Mesendoderm (in vitro differentiated cells): ENCODE measurements around the gene ROPN1.
"Not testable (repeated sequence)": the region's sequence is repeated elsewhere in the genome, so short reads cannot be mapped to it uniquely, and the experiment has no call there.

Experiments used
- DNase-seq: peaks from one replicate; pipeline ENCODE4 v3.0.0; 2013
- H2AK5ac ChIP-seq: 2 replicates; pipeline ENCODE4 v1.6.1; 2013; ENCODE audit warnings: low read length, inconsistent platforms
- H2BK120ac ChIP-seq: 2 replicates; pipeline ENCODE4 v1.6.1; 2013; ENCODE audit warnings: low read depth, mild to moderate bottlenecking, low read length, moderate library complexity, mixed read lengths
- H2BK15ac ChIP-seq: replicated peaks from 2 replicates; pipeline ENCODE4 v1.6.1; 2013; ENCODE audit warnings: low read depth, mild to moderate bottlenecking, moderate library complexity
- H2BK5ac ChIP-seq: 2 replicates; pipeline ENCODE4 v1.6.1; 2013; ENCODE audit warnings: low read length, inconsistent platforms
- H3K18ac ChIP-seq: 2 replicates; pipeline ENCODE4 v1.6.1; 2013; ENCODE audit warnings: mild to moderate bottlenecking, low read length, mixed read lengths
- H3K23ac ChIP-seq: one replicate; pipeline ENCODE4 v1.6.1; 2013; ENCODE audit warnings: low read length
- H3K27ac ChIP-seq: 2 replicates; pipeline ENCODE4 v1.5.1; 2013; ENCODE audit warnings: low read depth, mild to moderate bottlenecking, inconsistent platforms, low read length, moderate library complexity
- H3K27me3 ChIP-seq: 2 replicates; pipeline ENCODE4 v1.6.1; 2013; ENCODE audit warnings: low read length, control low read depth, mild to moderate bottlenecking, inconsistent platforms; ENCODE audit not compliant: insufficient read depth, poor library complexity
- H3K36me3 ChIP-seq: 2 replicates; pipeline ENCODE4 v1.6.1; 2013; ENCODE audit warnings: low read length, inconsistent platforms; ENCODE audit not compliant: control insufficient read depth, insufficient read depth
- H3K4ac ChIP-seq: one replicate; pipeline ENCODE4 v1.6.1; 2013; ENCODE audit warnings: low read depth, mild to moderate bottlenecking, low read length, moderate library complexity
- H3K4me1 ChIP-seq: 2 replicates; pipeline ENCODE4 v1.6.1; 2013; ENCODE audit warnings: low read depth, low read length, inconsistent platforms; ENCODE audit not compliant: control insufficient read depth
- H3K4me2 ChIP-seq: 2 replicates; pipeline ENCODE4 v1.6.1; 2013; ENCODE audit warnings: low read length
- H3K4me3 ChIP-seq: 2 replicates; pipeline ENCODE4 v1.5.1; 2013; ENCODE audit warnings: mild to moderate bottlenecking, low read length
- H3K56ac ChIP-seq: one replicate; pipeline ENCODE4 v1.6.1; 2013; ENCODE audit warnings: low read length
- H3K79me1 ChIP-seq: 2 replicates; pipeline ENCODE4 v1.6.1; 2013; ENCODE audit warnings: low read length, inconsistent platforms
- H3K79me2 ChIP-seq: 2 replicates; pipeline ENCODE4 v1.6.1; 2013; ENCODE audit warnings: mild to moderate bottlenecking, low read length; ENCODE audit not compliant: control insufficient read depth, insufficient read depth
- H3K9ac ChIP-seq: 2 replicates; pipeline ENCODE4 v1.6.1; 2013; ENCODE audit warnings: low read length, inconsistent platforms
- H4K5ac ChIP-seq: one replicate; pipeline ENCODE4 v1.6.1; 2013; ENCODE audit warnings: low read length
- H4K8ac ChIP-seq: one replicate; pipeline ENCODE4 v1.6.1; 2013; ENCODE audit warnings: low read depth, mild to moderate bottlenecking, control low read depth, low read length, moderate library complexity
- WGBS: extraction: QIAGEN DNeasy Blood & Tissue Kit; methylation state at CpG from one replicate; pipeline ENCODE4 v1.1.7; 2013; ENCODE audit warnings: low lambda C conversion rate, missing lambda C conversion rate; ENCODE audit not compliant: insufficient coverage; ENCODE audit errors: extremely low coverage; 5-methylcytosine and 5-hydroxymethylcytosine counted together

ROPN1 gene

GRCh38 chr3:123967260-123967659 lies 24.7 kb downstream of the ROPN1 start:
- not testable (repeated sequence) for H2BK15ac ChIP-seq, H3K4me1 ChIP-seq, H3K23ac ChIP-seq, H3K79me2 ChIP-seq, H3K4me3 ChIP-seq, H3K27me3 ChIP-seq, H3K4me2 ChIP-seq, H2BK120ac ChIP-seq, H3K79me1 ChIP-seq, H3K27ac ChIP-seq, H3K9ac ChIP-seq, H4K8ac ChIP-seq, H2BK5ac ChIP-seq, H4K5ac ChIP-seq, H3K56ac ChIP-seq, H3K36me3 ChIP-seq, H3K4ac ChIP-seq, H2AK5ac ChIP-seq, H3K18ac ChIP-seq, DNase-seq
- no CpG with 5 or more reads among the region's 2 CpGs for WGBS

DNA sequence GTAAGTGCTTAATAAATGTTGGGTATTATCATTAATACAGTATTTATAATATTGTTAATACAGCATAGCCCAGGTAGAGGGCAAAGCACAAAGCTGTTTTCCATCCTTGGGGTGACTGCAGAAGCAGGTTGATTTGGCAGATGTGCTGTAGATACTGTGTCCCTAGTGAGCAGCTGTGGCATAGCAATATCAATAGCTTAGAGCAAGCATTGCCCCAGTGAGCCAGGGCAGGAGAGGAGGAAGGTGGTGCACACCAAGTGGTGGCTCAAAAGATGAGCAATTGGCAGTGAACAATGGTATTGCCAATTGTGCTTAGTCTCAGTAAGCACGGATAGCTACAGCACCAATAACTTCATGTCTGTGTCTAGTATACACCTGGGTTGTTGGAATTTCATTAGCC lies 25.1 kb downstream of the ROPN1 start:
- not testable (repeated sequence) for H4K5ac ChIP-seq, H4K8ac ChIP-seq, H3K4ac ChIP-seq, H2BK120ac ChIP-seq, H3K27me3 ChIP-seq, H3K36me3 ChIP-seq, H3K4me3 ChIP-seq, H3K27ac ChIP-seq, H2BK15ac ChIP-seq, H3K18ac ChIP-seq, H3K4me1 ChIP-seq, DNase-seq, H3K79me2 ChIP-seq, H3K23ac ChIP-seq, H2AK5ac ChIP-seq, H3K56ac ChIP-seq, H3K4me2 ChIP-seq, H3K9ac ChIP-seq, H3K79me1 ChIP-seq, H2BK5ac ChIP-seq
- no CpG with 5 or more reads among the region's 1 CpG for WGBS

DNA sequence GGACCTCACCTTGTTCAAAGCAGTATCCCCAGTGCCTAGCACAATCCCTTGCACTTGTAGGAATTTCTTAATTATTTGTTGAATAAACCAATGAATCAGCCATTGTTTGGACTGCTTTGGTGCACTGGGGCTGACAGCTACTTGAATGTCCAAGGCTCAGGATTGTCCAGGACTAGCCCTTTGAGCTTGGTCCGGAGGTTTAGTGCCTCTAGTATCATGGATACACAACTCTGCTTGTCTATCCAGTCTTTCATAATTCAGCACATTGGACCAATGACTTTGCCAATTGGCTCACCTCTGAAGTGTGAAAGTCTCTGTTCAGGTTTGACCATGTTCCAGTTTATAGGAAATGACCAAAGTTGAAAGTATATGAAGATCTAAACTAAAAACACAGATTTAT lies 27.1 kb downstream of the ROPN1 start:
- H3K27ac ChIP-seq, H2AK5ac ChIP-seq, H4K8ac ChIP-seq, H2BK15ac ChIP-seq, H3K36me3 ChIP-seq, H3K4me3 ChIP-seq, H3K9ac ChIP-seq, H3K27me3 ChIP-seq, H3K4ac ChIP-seq, H3K4me2 ChIP-seq, H2BK5ac ChIP-seq, H3K79me1 ChIP-seq, H3K23ac ChIP-seq, H3K56ac ChIP-seq, H4K5ac ChIP-seq, DNase-seq, H3K4me1 ChIP-seq, H2BK120ac ChIP-seq, H3K79me2 ChIP-seq, H3K18ac ChIP-seq: not testable (repeated sequence)
- no CpG with 5 or more reads among the region's 1 CpG for WGBS

- H3K4me1 ChIP-seq: no peaks in the 10 kb centered on the region
- H3K27ac ChIP-seq: no peak overlapping the region
- no peak overlapping the region for H3K18ac ChIP-seq
- no peak overlapping the region for H2BK5ac ChIP-seq
- H3K4me2 ChIP-seq: peak overlapping the region; percentile 51
- no peak overlapping the region for H4K8ac ChIP-seq
- no peak overlapping the region for H3K9ac ChIP-seq
- no peak overlapping the region for H4K5ac ChIP-seq
- no peak overlapping the region for H2AK5ac ChIP-seq
- no peaks in the 10 kb centered on the region for H3K79me2 ChIP-seq
- H3K23ac ChIP-seq: no peak overlapping the region
- no peak overlapping the region for H3K4me3 ChIP-seq
- no peak for DNase-seq
- no CpG with 5 or more reads among the region's 15 CpGs for WGBS
- H3K36me3 ChIP-seq: no peaks in the 10 kb centered on the region
- H2BK120ac ChIP-seq: no peak overlapping the region
- H3K56ac ChIP-seq: no peak overlapping the region
- no peaks in the 10 kb centered on the region for H3K79me1 ChIP-seq
- no peak overlapping the region for H2BK15ac ChIP-seq
- no peak overlapping the region for H3K4ac ChIP-seq
- no peaks in the 10 kb centered on the region for H3K27me3 ChIP-seq
Observed at GRCh38 chr3:123961508-123961856, 30.4 kb downstream of the ROPN1 start.

DNA sequence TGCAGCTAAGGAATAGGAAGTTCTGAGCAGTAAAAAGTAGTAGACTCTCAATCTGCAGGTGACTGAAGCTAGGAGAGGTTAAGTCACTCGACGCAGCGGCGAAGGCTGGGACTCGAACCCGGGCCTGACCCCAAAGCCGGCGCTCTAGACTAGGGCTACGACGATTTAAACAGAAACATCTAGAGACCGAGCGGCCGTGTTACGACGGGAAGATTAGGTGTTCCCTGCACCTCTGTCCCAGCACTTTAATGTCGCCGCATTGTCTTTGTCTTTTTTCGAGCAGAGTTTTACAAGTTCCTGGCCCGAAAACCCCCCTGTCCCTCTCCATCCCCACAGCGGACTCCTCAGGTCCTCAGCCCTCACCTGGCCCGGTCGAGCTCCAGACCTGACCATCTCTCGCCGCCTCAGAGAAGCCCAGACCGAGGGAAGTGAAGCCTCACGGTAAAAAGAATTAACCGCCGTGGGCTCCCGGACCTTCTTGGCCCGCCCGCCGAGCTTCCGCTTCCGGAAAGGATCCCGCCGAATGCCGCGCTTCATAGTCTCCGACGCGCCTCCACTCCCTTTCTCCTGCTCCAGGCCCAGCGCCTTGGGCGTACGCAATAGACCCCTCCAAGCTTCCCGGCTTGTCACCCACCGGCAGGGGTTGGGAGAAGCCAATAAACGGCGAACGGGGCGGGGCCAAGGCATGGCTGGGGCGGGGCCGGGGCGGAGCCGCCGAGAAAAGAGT lies 31.0 kb downstream of the ROPN1 start, which contains the start of gene CCDC14:
Gene CCDC14, minus strand, starts transcription at position 449 of the 727 bp plus-strand sequence. Its CDS starts 56 bp downstream, at position 393.
- Histone ChIP-seq H3K36me3 (no peaks in the 10 kb centered on the region), H4K8ac (peak within 1 kb of the TSS; percentile 99), H3K79me1 (no peaks in the 10 kb centered on the region), H3K4me3 (peak within 1 kb of the TSS; percentile 98), H2BK15ac (no peak within 1 kb of the TSS), H2AK5ac (no peak within 1 kb of the TSS), H4K5ac (no peak within 1 kb of the TSS), H3K18ac (peak within 1 kb of the TSS; percentile 99), H2BK120ac (no peak within 1 kb of the TSS), H3K4me1 (no peaks in the 10 kb centered on the region), H3K27me3 (no peaks in the 10 kb centered on the region), H3K27ac (peak within 1 kb of the TSS; percentile 100), H3K9ac (peak within 1 kb of the TSS; percentile 98), H3K79me2 (no peaks in the 10 kb centered on the region), H3K4me2 (peak within 1 kb of the TSS; percentile 51), H3K4ac (peak within 1 kb of the TSS; percentile 73), H3K23ac (no peak within 1 kb of the TSS), H3K56ac (peak within 1 kb of the TSS; percentile 97), H2BK5ac (peak within 1 kb of the TSS; percentile 81)
- DNase-seq: peak; percentile 99
- WGBS: no CpG with 5 or more reads among the region's 55 CpGs

DNA sequence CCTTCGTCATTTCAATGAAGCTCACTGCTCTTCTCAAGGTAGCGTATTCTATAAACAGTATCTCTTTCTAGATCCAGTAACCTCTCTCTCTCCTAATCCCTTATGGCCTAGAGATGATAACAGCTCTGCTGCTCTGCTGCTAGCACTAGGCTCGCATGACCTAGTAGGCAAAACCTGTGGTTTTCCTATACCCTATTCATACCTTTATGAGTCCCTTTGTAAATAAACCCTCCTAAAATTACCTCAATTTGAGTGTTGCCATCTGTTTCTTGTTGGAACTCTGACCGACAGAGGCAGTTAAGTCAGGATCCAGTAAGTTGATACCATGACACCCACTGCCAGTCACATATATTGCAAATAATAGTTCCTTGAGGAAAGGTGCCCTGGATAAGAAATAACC lies 38.2 kb downstream of the ROPN1 start:
- no peaks in the 10 kb centered on the region for H3K4me1 ChIP-seq
- no peak overlapping the region for H4K8ac ChIP-seq
- no peak overlapping the region for H2BK5ac ChIP-seq
- no peaks in the 10 kb centered on the region for H3K79me2 ChIP-seq
- H4K5ac ChIP-seq: no peak overlapping the region
- no peak for DNase-seq
- H2BK120ac ChIP-seq: no peak overlapping the region
- H3K36me3 ChIP-seq: peaks cover 7% of the 10 kb centered on the region
- no peak overlapping the region for H3K18ac ChIP-seq
- H2BK15ac ChIP-seq: no peak overlapping the region
- no peak overlapping the region for H3K4me3 ChIP-seq
- no peaks in the 10 kb centered on the region for H3K27me3 ChIP-seq
- no peak overlapping the region for H3K4ac ChIP-seq
- H3K4me2 ChIP-seq: no peak overlapping the region
- H3K56ac ChIP-seq: no peak overlapping the region
- no peak overlapping the region for H3K9ac ChIP-seq
- no CpG with 5 or more reads among the region's 4 CpGs for WGBS
- H3K23ac ChIP-seq: no peak overlapping the region
- H2AK5ac ChIP-seq: no peak overlapping the region
- H3K79me1 ChIP-seq: peaks cover 2% of the 10 kb centered on the region
- H3K27ac ChIP-seq: no peak overlapping the region
